ENCODE data around the gene CHERP. TPM values are rescaled to one million over a fixed set of nuclear protein-coding genes. Genes with fewer than 3 reads are reported as not detected.

Gene CHERP
- total RNA-seq, 1 donor from 2014 or later = 15.0 TPM

Small RNAs within 50 kb of the gene (small RNA-seq; reads per million reads assigned to genes)
- gene RN7SL146P (ENCODE audit: low replicate concordance) = not detected

Other genes starting within 250 kb of the CHERP start
- gene KLF2, start 217.6 kb downstream of the CHERP start, total RNA-seq = 3.0 TPM
- gene EPS15L1, start 70.5 kb downstream of the CHERP start, total RNA-seq = 16.2 TPM
- gene CALR3, start 46.3 kb downstream of the CHERP start, total RNA-seq = not detected
- 4.4 TPM for gene C19orf44, start 46.0 kb downstream of the CHERP start, total RNA-seq
- 24.3 TPM for gene SLC35E1, start 30.0 kb upstream of the CHERP start, total RNA-seq
- gene MED26, start 85.8 kb upstream of the CHERP start, total RNA-seq = 4.2 TPM
- gene SMIM7, start 117.7 kb upstream of the CHERP start, total RNA-seq = 52.1 TPM
- gene TMEM38A, start 118.7 kb upstream of the CHERP start, total RNA-seq = 4.7 TPM
- 0.49 TPM for gene NWD1, start 177.4 kb upstream of the CHERP start, total RNA-seq

All from temporal lobe (tissue), 2 donors.